PFSK-1 (cell line): ENCODE results near the gene TTC23L.

Source experiments
- FOXP2 ChIP-seq: optimal IDR thresholded peaks from 2 replicates; pipeline ENCODE3; 2011; ENCODE audit warnings: borderline replicate concordance, control low read depth, inconsistent platforms; ENCODE audit not compliant: insufficient read depth; ENCODE audit errors: extremely low read length, extremely low read depth
- POLR2AphosphoS5 ChIP-seq: IDR thresholded peaks from 2 replicates; pipeline ENCODE4 v1.6.1; 2012; ENCODE audit warnings: low read depth, mild to moderate bottlenecking, control low read depth, low read length, moderate library complexity
- SIN3A ChIP-seq: IDR thresholded peaks from 2 replicates; pipeline ENCODE4 v1.6.1; 2012; ENCODE audit warnings: mild to moderate bottlenecking, low read length, moderate library complexity, borderline replicate concordance; ENCODE audit not compliant: insufficient read depth
- TAF1 ChIP-seq: IDR thresholded peaks from 2 replicates; pipeline ENCODE4 v1.6.1; 2012; ENCODE audit warnings: low read length, control low read depth, borderline replicate concordance; ENCODE audit not compliant: insufficient read depth
- TF ChIP-seq, protein P1 (sequence below), 2 experiments: IDR thresholded peaks; 2 replicates each; pipeline versions ENCODE4 v1.6.1 to v1.8.0; 2011 to 2012; ENCODE audit warnings: low read depth in 2 of 2, low read length in 2 of 2, control low read depth in 1 of 2, inconsistent platforms in 1 of 2, mild to moderate bottlenecking in 1 of 2, moderate library complexity in 1 of 2; ENCODE audit not compliant: insufficient read depth in 1 of 2

TTC23L gene

GRCh38 chr5:34849253-34849652 lies 10.3 kb downstream of the TTC23L start:
- no peak for TF ChIP-seq FOXP2
- no peak for TF ChIP-seq SIN3A
- no peak for TF ChIP-seq TAF1
- no peak for TF ChIP-seq POLR2AphosphoS5
- TF ChIP-seq, protein P1, sequence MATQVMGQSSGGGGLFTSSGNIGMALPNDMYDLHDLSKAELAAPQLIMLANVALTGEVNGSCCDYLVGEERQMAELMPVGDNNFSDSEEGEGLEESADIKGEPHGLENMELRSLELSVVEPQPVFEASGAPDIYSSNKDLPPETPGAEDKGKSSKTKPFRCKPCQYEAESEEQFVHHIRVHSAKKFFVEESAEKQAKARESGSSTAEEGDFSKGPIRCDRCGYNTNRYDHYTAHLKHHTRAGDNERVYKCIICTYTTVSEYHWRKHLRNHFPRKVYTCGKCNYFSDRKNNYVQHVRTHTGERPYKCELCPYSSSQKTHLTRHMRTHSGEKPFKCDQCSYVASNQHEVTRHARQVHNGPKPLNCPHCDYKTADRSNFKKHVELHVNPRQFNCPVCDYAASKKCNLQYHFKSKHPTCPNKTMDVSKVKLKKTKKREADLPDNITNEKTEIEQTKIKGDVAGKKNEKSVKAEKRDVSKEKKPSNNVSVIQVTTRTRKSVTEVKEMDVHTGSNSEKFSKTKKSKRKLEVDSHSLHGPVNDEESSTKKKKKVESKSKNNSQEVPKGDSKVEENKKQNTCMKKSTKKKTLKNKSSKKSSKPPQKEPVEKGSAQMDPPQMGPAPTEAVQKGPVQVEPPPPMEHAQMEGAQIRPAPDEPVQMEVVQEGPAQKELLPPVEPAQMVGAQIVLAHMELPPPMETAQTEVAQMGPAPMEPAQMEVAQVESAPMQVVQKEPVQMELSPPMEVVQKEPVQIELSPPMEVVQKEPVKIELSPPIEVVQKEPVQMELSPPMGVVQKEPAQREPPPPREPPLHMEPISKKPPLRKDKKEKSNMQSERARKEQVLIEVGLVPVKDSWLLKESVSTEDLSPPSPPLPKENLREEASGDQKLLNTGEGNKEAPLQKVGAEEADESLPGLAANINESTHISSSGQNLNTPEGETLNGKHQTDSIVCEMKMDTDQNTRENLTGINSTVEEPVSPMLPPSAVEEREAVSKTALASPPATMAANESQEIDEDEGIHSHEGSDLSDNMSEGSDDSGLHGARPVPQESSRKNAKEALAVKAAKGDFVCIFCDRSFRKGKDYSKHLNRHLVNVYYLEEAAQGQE (IDR thresholded peaks at IDR 0.05; ENCODE audit: insufficient read depth in 1 of 2, low read depth in 2 of 2, low read length in 2 of 2) = no peak

GRCh38 chr5:34854459-34855174 lies 15.7 kb downstream of the TTC23L start:
- TF ChIP-seq POLR2AphosphoS5 = 0 out of 2 replicates have a peak, but pooled peaks have one; percentile 38
- TF ChIP-seq TAF1 = no peak

GRCh38 chr5:34857161-34857560 lies 18.2 kb downstream of the TTC23L start:
- TF ChIP-seq, protein P1 (IDR thresholded peaks at IDR 0.05; ENCODE audit: insufficient read depth in 1 of 2, low read depth in 2 of 2, low read length in 2 of 2) = no peak
- TF ChIP-seq FOXP2 (no peak), SIN3A (no peak), TAF1 (no peak), POLR2AphosphoS5 (no peak)

DNA sequence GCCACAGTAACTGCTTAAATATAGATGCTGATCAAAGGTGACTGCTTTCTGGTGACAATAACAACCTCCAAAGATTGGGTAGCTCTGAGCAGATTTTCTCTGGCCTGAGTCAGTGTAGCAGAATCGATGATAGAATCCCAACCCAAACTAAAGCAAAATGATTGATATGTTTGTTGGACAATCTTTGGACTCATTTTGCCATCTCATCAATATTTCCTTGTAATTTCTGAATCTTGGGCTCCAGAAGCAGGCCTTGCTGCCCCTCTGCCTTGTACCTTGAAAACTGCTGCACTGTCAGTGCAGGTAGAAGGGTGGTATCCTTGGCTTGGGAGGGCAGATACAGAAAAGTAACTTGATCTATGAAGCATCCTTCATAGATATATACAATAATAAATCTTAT lies 18.9 kb downstream of the TTC23L start:
- TF ChIP-seq FOXP2 = no peak
- TF ChIP-seq SIN3A = no peak
- no peak for TF ChIP-seq TAF1

- TF ChIP-seq FOXP2 (no peak), POLR2AphosphoS5 (no peak), SIN3A (no peak), TAF1 (no peak)
- TF ChIP-seq, protein P1 (IDR thresholded peaks at IDR 0.05; ENCODE audit: insufficient read depth in 1 of 2, low read depth in 2 of 2, low read length in 2 of 2) = no peak
These were observed 19.8 kb downstream of the TTC23L start for GRCh38 chr5:34858790-34859189.

GRCh38 chr5:34859253-34859652 lies 20.3 kb downstream of the TTC23L start:
- no peak for TF ChIP-seq POLR2AphosphoS5
- TF ChIP-seq, protein P1 (IDR thresholded peaks at IDR 0.05; ENCODE audit: insufficient read depth in 1 of 2, low read depth in 2 of 2, low read length in 2 of 2) = no peak
- TF ChIP-seq TAF1 = no peak
- no peak for TF ChIP-seq FOXP2
- TF ChIP-seq SIN3A = no peak
